Stomach (tissue), 4 donors: ENCODE results near the gene SLC18A3.

ENCODE experiments used
- EP300 ChIP-seq: sonication (generic); formaldehyde crosslinking; IDR thresholded peaks from one replicate; pipeline ENCODE4 v1.6.1; 2017; ENCODE audit warnings: antibody characterized with exemption
- POLR2A ChIP-seq, 4 donors: fragments of 450-650 bp; IDR thresholded peaks; one replicate each; pipeline ENCODE4 v1.6.1; 2016; ENCODE audit warnings: antibody characterized with exemption in 4 of 4, control low read depth in 2 of 4, mild to moderate bottlenecking in 1 of 4, moderate library complexity in 1 of 4
- TF ChIP-seq, protein P1 (sequence below), 7 experiments: fragments of 450-650 bp in 4 of 7; fragments of 200-600 bp in 3 of 7; sonication (generic) in 3 of 7; IDR thresholded peaks; one replicate each; pipeline ENCODE4 v1.5.1; 2016 to 2019; ENCODE audit warnings: antibody characterized with exemption in 7 of 7, control low read depth in 2 of 7, mild to moderate bottlenecking in 1 of 7

DNA sequence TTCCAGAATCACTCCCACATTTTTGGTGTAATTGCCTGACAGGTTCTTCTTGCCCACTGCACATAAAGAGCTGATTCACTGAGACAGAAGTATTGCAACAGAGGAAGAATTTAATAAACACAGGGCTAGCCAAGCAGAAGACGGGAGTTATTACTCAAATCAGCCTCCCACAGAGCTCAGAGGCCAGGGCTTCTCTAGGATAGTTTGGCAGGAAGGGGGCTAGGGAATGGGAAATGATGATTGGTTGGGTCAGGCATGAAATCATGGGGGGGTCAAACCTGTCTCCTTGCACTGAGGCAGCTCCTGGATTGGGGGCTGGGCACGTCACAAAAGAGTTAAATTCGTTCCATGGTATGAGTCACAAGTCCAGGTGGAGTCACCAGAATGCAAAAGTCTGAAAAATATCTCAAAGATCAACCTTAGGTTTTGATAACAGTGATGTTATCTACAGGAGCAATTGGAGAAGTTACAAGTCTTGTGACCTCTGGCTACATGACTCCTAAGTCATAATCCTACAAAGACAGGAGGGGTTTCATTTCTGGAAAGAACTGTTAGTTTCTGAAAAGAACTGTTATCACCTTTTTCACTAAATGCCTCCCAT is 41.0 kb upstream of the SLC18A3 start:
- TF ChIP-seq, protein P1, sequence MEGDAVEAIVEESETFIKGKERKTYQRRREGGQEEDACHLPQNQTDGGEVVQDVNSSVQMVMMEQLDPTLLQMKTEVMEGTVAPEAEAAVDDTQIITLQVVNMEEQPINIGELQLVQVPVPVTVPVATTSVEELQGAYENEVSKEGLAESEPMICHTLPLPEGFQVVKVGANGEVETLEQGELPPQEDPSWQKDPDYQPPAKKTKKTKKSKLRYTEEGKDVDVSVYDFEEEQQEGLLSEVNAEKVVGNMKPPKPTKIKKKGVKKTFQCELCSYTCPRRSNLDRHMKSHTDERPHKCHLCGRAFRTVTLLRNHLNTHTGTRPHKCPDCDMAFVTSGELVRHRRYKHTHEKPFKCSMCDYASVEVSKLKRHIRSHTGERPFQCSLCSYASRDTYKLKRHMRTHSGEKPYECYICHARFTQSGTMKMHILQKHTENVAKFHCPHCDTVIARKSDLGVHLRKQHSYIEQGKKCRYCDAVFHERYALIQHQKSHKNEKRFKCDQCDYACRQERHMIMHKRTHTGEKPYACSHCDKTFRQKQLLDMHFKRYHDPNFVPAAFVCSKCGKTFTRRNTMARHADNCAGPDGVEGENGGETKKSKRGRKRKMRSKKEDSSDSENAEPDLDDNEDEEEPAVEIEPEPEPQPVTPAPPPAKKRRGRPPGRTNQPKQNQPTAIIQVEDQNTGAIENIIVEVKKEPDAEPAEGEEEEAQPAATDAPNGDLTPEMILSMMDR (IDR thresholded peaks at IDR 0.05): no peak
- TF ChIP-seq POLR2A (IDR thresholded peaks at IDR 0.05) (no peak), EP300 (no peak)
